SU-DHL-6 (cell line): ENCODE data around the gene ARHGAP6.

Experiments
- CTCF ChIP-seq: fragments of 200-600 bp; sonication (generic); IDR thresholded peaks from one replicate; pipeline ENCODE4 v1.5.1; 2017; ENCODE audit warnings: antibody characterized with exemption, mild to moderate bottlenecking, low read length, moderate library complexity; ENCODE audit not compliant: insufficient read depth, poor library complexity, severe bottlenecking
- EZH2phosphoT487 ChIP-seq: fragments of 200-600 bp; sonication (generic), shearing (Covaris generic); conservative IDR thresholded peaks from 2 replicates; pipeline ENCODE4 v1.6.1; 2018; ENCODE audit warnings: mild to moderate bottlenecking, antibody characterized with exemption, low read length, moderate library complexity, mixed read lengths

- TF ChIP-seq CTCF, result no peak
- TF ChIP-seq EZH2phosphoT487, result no peak
These were observed 356.5 kb downstream of the ARHGAP6 start for GRCh38 chrX:11309220-11309619.
